IMR-90 (cell line): ENCODE measurements around the gene PITPNM3. TPM values are rescaled to one million over a fixed set of nuclear protein-coding genes. Genes with fewer than 3 reads are reported as not detected.

Experiments used
- ATAC-seq: fragments of 200-7000 bp; cut with Tn5 transposase; 2 replicates; pipeline ENCODE4 v1.9.1; 2020; ENCODE audit warnings: low read depth, mild to moderate bottlenecking, moderate library complexity
- BruUV-seq: library from RNA; stranded (reverse); fragments of 400-500 nt; replicated peaks from 2 replicates; lab custom pipeline; 2021; lab: Mats Ljungman, UMichigan
- CTCF ChIA-PET: fragments of 300-600 bp; formaldehyde crosslinking; extraction: SDS; loops from one replicate; lab custom pipeline; 2021; ENCODE audit warnings: antibody characterized with exemption; lab: Yijun Ruan, JAX
- POLR2A ChIA-PET: fragments of 300-600 bp; sonication (Branson Sonifier 250); formaldehyde crosslinking; loops from one replicate; lab custom pipeline; 2022; ENCODE audit warnings: antibody characterized with exemption; ENCODE audit not compliant: unreplicated experiment; lab: Charles Lee
- DNase-seq: peaks from one replicate; pipeline ENCODE4 v3.0.0; 2013
- H2AFZ ChIP-seq: replicated peaks from 2 replicates; pipeline ENCODE3; 2013; ENCODE audit warnings: low read length, mild to moderate bottlenecking; ENCODE audit not compliant: poor library complexity
- H2AK5ac ChIP-seq: 2 replicates; pipeline ENCODE4 v1.6.1; 2013; ENCODE audit warnings: low read depth, low read length, inconsistent platforms
- H2AK9ac ChIP-seq: replicated peaks from 2 replicates; pipeline ENCODE3; 2013; ENCODE audit warnings: mild to moderate bottlenecking, low read depth, low read length, moderate library complexity; ENCODE audit not compliant: poor library complexity
- H2BK120ac ChIP-seq: 2 replicates; pipeline ENCODE4 v1.6.1; 2013; ENCODE audit warnings: low read depth, low read length, inconsistent platforms
- H2BK15ac ChIP-seq: 3 replicates; pipeline ENCODE4 v1.6.1; 2013; ENCODE audit warnings: low read depth, low read length, inconsistent platforms
- H2BK20ac ChIP-seq: 2 replicates; pipeline ENCODE4 v1.6.1; 2013; ENCODE audit warnings: low read depth, mild to moderate bottlenecking, inconsistent platforms, low read length, moderate library complexity
- H2BK5ac ChIP-seq: 2 replicates; pipeline ENCODE4 v1.6.1; 2013; ENCODE audit warnings: mild to moderate bottlenecking, low read depth, low read length, inconsistent platforms; ENCODE audit not compliant: poor library complexity, severe bottlenecking
- H3K14ac ChIP-seq: replicated peaks from 2 replicates; pipeline ENCODE4 v1.6.1; 2013; ENCODE audit warnings: low read depth, low read length, inconsistent platforms
- H3K18ac ChIP-seq: 2 replicates; pipeline ENCODE4 v1.6.1; 2013; ENCODE audit warnings: low read depth, low read length, control low read depth
- H3K23ac ChIP-seq: 2 replicates; pipeline ENCODE4 v1.6.1; 2013; ENCODE audit warnings: low read depth, low read length, inconsistent platforms
- H3K27ac ChIP-seq: 2 replicates; pipeline ENCODE4 v1.5.1; 2013; ENCODE audit warnings: mild to moderate bottlenecking, control low read depth, low read length; ENCODE audit not compliant: insufficient read depth
- H3K27me3 ChIP-seq: 2 replicates; pipeline ENCODE4 v1.6.1; 2013; ENCODE audit warnings: low read length; ENCODE audit not compliant: control insufficient read depth, insufficient read depth
- H3K36me3 ChIP-seq: 2 replicates; pipeline ENCODE4 v1.6.1; 2013; ENCODE audit warnings: low read length, mixed read lengths; ENCODE audit not compliant: control insufficient read depth, insufficient read depth
- H3K4ac ChIP-seq: 2 replicates; pipeline ENCODE4 v1.6.1; 2013; ENCODE audit warnings: low read depth, low read length, inconsistent platforms
- H3K4me1 ChIP-seq: 2 replicates; pipeline ENCODE4 v1.6.1; 2013; ENCODE audit warnings: low read length, mixed read lengths; ENCODE audit not compliant: control insufficient read depth, insufficient read depth
- H3K4me2 ChIP-seq: 2 replicates; pipeline ENCODE4 v1.6.1; 2013; ENCODE audit warnings: low read depth, mild to moderate bottlenecking, control low read depth, low read length, moderate library complexity
- H3K4me3 ChIP-seq: 2 replicates; pipeline ENCODE4 v1.5.1; 2013; ENCODE audit warnings: low read depth, mild to moderate bottlenecking, control low read depth, low read length, moderate library complexity; ENCODE audit not compliant: insufficient read depth
- H3K56ac ChIP-seq: 2 replicates; pipeline ENCODE4 v1.6.1; 2013; ENCODE audit warnings: low read length, inconsistent platforms; ENCODE audit not compliant: insufficient read depth; ENCODE audit errors: extremely low read depth
- H3K79me1 ChIP-seq, 2 experiments: 2 replicates each; pipeline ENCODE4 v1.6.1; 2013; ENCODE audit warnings: low read length in 2 of 2, inconsistent platforms in 1 of 2, low read depth in 1 of 2
- H3K9ac ChIP-seq: 2 replicates; pipeline ENCODE4 v1.6.1; 2013; ENCODE audit warnings: low read depth, low read length, control low read depth
- H3K9me1 ChIP-seq: 2 replicates; pipeline ENCODE4 v1.6.1; 2013; ENCODE audit warnings: low read length, inconsistent platforms; ENCODE audit not compliant: insufficient read depth
- H3K9me3 ChIP-seq: 2 replicates; pipeline ENCODE4 v1.6.1; 2013; ENCODE audit warnings: low read length; ENCODE audit not compliant: control insufficient read depth, insufficient read depth
- H4K20me1 ChIP-seq: 2 replicates; pipeline ENCODE4 v1.6.1; 2013; ENCODE audit warnings: low read length, inconsistent platforms; ENCODE audit not compliant: insufficient read depth
- H4K5ac ChIP-seq: 2 replicates; pipeline ENCODE4 v1.6.1; 2013; ENCODE audit warnings: mild to moderate bottlenecking, low read depth, low read length, control low read depth
- H4K8ac ChIP-seq, 2 experiments: 2 replicates each; pipeline ENCODE4 v1.6.1; 2013; ENCODE audit warnings: low read depth in 2 of 2, low read length in 2 of 2, control low read depth in 1 of 2, inconsistent platforms in 1 of 2
- H4K91ac ChIP-seq: 2 replicates; pipeline ENCODE4 v1.6.1; 2013; ENCODE audit warnings: low read depth, low read length, inconsistent platforms; ENCODE audit not compliant: insufficient read depth
- BHLHE40 ChIP-seq: fragments of 150-350 bp; IDR thresholded peaks from 2 replicates; pipeline ENCODE4 v1.6.1; 2016; ENCODE audit warnings: mild to moderate bottlenecking, low read depth, low read length
- RCOR1 ChIP-seq: IDR thresholded peaks from 2 replicates; pipeline ENCODE4 v1.6.1; 2012; ENCODE audit warnings: mild to moderate bottlenecking, low read length, improper control_type of control experiment; ENCODE audit not compliant: insufficient replicate concordance
- RFX5 ChIP-seq: IDR thresholded peaks from 2 replicates; pipeline ENCODE4 v1.8.0; 2012; ENCODE audit warnings: low read depth, mild to moderate bottlenecking, low read length, moderate library complexity
- WGBS, 2 experiments: methylation state at CpG; one replicate each; pipeline versions ENCODE4 v1.1.5 to v1.1.7; 2013; ENCODE audit warnings: missing lambda C conversion rate in 2 of 2; ENCODE audit not compliant: insufficient read length in 1 of 2; ENCODE audit errors: extremely low coverage in 2 of 2; 5-methylcytosine and 5-hydroxymethylcytosine counted together
- dilution Hi-C: fragments of 300-500 bp; cut with HindIII; formaldehyde crosslinking; loops from one replicate; pipeline ENCODE4 v1.14.3; 2018; ENCODE audit warnings: low sequenced_read_pairs; ENCODE audit not compliant: unreplicated experiment
- in situ Hi-C: fragments of 300-500 bp; cut with MboI; formaldehyde crosslinking; loops from 3 replicates; pipeline ENCODE4 v1.14.3; 2019; ENCODE audit warnings: low sequenced_read_pairs, inconsistent platforms, mixed read lengths
- intact Hi-C: fragments of 100-400 bp; cut with micrococcal nuclease; formaldehyde crosslinking; loops from 2 replicates; pipeline ENCODE4 v1.10.0; 2022
- polyA plus RNA-seq, 3 experiments: library from polyadenylated mRNA; depleted of rRNA; stranded (reverse); fragments of >200 nt; gene quantifications; 2 replicates each; pipeline ENCODE4 v1.2.3, GENCODE V29; 2012; ENCODE audit warnings: low replicate concordance in 1 of 3
- total RNA-seq: library from RNA; depleted of rRNA; stranded (reverse); fragments of >200 nt; gene quantifications from 2 replicates; pipeline ENCODE4 v1.2.3, GENCODE V29; 2012

PITPNM3 gene
- total and polyA plus RNA-seq, 2 of the 4 experiments (the other 2 are of a cell fraction): 0.54 to 1.7 TPM

DNA sequence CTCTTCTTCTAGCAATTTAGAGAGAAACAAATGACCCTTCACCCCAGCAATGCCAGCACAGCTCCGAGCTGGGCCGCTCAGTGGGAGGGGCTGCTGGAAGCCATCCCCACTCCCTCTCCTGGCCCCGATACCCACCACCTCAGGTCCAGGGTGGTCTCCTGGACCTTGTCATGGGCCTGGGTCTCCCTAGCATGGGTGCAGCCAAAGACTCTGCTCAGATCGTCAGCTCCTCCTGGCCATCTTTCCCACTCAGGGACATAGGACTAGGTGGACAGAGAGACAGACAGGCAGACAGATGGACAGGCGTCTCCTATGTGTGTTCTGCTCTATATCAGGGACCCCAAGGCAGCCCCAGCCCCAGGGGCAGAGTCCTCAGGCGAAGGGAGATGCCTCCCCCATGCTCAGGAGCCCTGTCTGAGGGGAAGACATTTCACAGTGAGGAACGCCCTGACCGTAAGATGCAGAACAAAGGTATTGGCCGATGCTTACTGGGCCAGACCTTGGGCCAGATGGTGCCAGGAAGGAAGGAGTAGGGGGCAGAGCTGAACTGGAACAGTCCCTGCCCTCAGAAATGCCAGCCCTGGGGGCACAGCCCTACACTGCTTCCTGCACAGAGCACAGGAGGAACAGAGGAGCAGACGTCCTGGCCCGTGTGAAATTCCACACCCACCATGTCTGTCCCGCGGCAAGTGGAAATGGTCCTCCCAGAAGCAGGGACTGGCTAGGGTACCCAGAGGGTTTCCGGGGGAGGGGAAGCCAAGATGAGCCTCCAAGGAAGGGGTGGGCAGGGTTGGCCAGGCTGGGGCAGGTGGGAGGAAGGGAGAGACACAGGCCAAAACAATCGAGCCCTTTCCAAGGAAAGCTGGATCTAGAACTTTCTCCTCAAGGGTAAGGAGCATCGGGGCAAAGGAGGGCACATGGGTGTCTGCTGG lies 13.0 kb downstream of the PITPNM3 start:
- Histone ChIP-seq H2AK5ac (no peak overlapping the region), H2AK9ac (peak overlapping the region; percentile 48), H3K27me3 (peaks cover 14% of the 10 kb centered on the region), H2BK15ac (no peak overlapping the region), H3K4me2 (no peak overlapping the region), H4K5ac (no peak overlapping the region), H3K9ac (no peak overlapping the region), H3K56ac (no peak overlapping the region), H3K4me3 (no peak overlapping the region), H2BK5ac (no peak overlapping the region), H3K18ac (no peak overlapping the region), H3K9me3 (peaks cover 3% of the 10 kb centered on the region), H3K79me1 (no peaks in the 10 kb centered on the region), H2BK120ac (no peak overlapping the region), H3K4ac (no peak overlapping the region), H4K8ac (no peak overlapping the region), H3K4me1 (no peaks in the 10 kb centered on the region), H3K9me1 (0 out of 2 replicates have a peak, but pooled peaks cover 3% of the 10 kb centered on the region), H4K20me1 (no peaks in the 10 kb centered on the region), H3K14ac (no peak overlapping the region), H4K91ac (no peak overlapping the region), H2AFZ (no peak overlapping the region), H3K27ac (no peak overlapping the region), H2BK20ac (no peak overlapping the region), H3K23ac (no peak overlapping the region), H3K36me3 (no peaks in the 10 kb centered on the region)
- POLR2A ChIA-PET: no interaction called here
- TF ChIP-seq RFX5 (no peak), RCOR1 (no peak), BHLHE40 (no peak)
- ATAC-seq (no peak), DNase-seq (no peak)
- intact Hi-C loops (no loop called here), dilution Hi-C loops (no loop called here), in situ Hi-C loops (no loop called here)
- CTCF ChIA-PET: interaction anchor here (0.6 kb wide), 1 partner anchor 1468 kb away, joined by 3 read pairs; no protein-coding TSS in a partner anchor
- WGBS, 2 experiments: 80% methylated on average over 4 of the region's 16 CpGs; no CpG with 5 or more reads in 1 of the 2 experiments
- no TSS peak for BruUV-seq
